HL-60 (cell line): ENCODE data around the gene MBD3.

Experiments used
- DNase-seq, 2 experiments: peaks; one replicate each; pipeline ENCODE4 v3.0.0-alpha.2; 2010 to 2020; ENCODE audit warnings: low read depth in 1 of 2, low spot score in 1 of 2
- H3K27ac ChIP-seq: fragments of 250-450 bp; sonication (Bioruptor Pico); replicated peaks from 2 replicates; pipeline ENCODE4 v1.5.1; 2020; ENCODE audit warnings: mild to moderate bottlenecking, moderate library complexity
- H3K27me3 ChIP-seq: fragments of 250-450 bp; sonication (Bioruptor Pico); 2 replicates; pipeline ENCODE4 v1.5.1; 2021; ENCODE audit warnings: mild to moderate bottlenecking, moderate library complexity; ENCODE audit not compliant: insufficient read depth, poor library complexity, severe bottlenecking
- H3K4me3 ChIP-seq: replicated peaks from 2 replicates; pipeline ENCODE4 v1.5.1; 2011; ENCODE audit warnings: mild to moderate bottlenecking, control low read depth, low read length; ENCODE audit not compliant: insufficient read depth
- GABPA ChIP-seq: IDR thresholded peaks from 2 replicates; pipeline ENCODE4 v1.6.1; 2012; ENCODE audit warnings: low read depth
- POLR2AphosphoS5 ChIP-seq: IDR thresholded peaks from 2 replicates; pipeline ENCODE4 v1.6.1; 2012; ENCODE audit warnings: low read depth
- SPI1 ChIP-seq: IDR thresholded peaks from 2 replicates; pipeline ENCODE4 v1.6.1; 2012; ENCODE audit warnings: low read depth, mild to moderate bottlenecking, borderline replicate concordance
- TF ChIP-seq, protein P1 (sequence below): IDR thresholded peaks from 2 replicates; pipeline ENCODE4 v1.6.1; 2012; ENCODE audit warnings: low read depth; ENCODE audit not compliant: insufficient replicate concordance
- TF ChIP-seq, protein P2 (sequence below): IDR thresholded peaks from one replicate; pipeline ENCODE4 v1.5.1; 2011; ENCODE audit warnings: low read length, control low read depth, inconsistent platforms; ENCODE audit not compliant: insufficient read depth

The MBD3 gene

DNA sequence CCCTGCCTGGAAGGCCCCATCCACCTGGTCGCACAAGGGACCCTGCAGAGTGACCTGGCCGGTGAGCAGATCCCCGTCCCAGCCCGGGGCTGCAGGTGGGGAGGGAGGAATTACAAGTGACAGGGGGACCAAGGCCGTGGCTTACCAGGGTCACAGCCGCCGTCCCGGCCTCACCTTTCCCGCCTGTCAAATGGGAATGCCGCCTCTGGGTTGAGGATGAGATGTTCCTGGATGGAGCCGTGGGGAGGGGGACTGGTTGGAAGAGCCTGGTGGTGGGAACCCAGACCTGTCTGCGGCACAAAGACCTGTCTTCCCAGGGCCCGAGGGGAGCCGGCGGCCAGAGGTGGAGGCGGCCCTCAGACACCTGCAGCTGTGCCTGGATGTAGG is 63.2 kb downstream of the MBD3 start:
- no peak for DNase-seq
- Histone ChIP-seq H3K27ac (no peak overlapping the region), H3K27me3 (peaks cover 6% of the 10 kb centered on the region), H3K4me3 (no peak overlapping the region)
- TF ChIP-seq, protein P1, sequence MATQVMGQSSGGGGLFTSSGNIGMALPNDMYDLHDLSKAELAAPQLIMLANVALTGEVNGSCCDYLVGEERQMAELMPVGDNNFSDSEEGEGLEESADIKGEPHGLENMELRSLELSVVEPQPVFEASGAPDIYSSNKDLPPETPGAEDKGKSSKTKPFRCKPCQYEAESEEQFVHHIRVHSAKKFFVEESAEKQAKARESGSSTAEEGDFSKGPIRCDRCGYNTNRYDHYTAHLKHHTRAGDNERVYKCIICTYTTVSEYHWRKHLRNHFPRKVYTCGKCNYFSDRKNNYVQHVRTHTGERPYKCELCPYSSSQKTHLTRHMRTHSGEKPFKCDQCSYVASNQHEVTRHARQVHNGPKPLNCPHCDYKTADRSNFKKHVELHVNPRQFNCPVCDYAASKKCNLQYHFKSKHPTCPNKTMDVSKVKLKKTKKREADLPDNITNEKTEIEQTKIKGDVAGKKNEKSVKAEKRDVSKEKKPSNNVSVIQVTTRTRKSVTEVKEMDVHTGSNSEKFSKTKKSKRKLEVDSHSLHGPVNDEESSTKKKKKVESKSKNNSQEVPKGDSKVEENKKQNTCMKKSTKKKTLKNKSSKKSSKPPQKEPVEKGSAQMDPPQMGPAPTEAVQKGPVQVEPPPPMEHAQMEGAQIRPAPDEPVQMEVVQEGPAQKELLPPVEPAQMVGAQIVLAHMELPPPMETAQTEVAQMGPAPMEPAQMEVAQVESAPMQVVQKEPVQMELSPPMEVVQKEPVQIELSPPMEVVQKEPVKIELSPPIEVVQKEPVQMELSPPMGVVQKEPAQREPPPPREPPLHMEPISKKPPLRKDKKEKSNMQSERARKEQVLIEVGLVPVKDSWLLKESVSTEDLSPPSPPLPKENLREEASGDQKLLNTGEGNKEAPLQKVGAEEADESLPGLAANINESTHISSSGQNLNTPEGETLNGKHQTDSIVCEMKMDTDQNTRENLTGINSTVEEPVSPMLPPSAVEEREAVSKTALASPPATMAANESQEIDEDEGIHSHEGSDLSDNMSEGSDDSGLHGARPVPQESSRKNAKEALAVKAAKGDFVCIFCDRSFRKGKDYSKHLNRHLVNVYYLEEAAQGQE: no peak
- TF ChIP-seq, protein P2, sequence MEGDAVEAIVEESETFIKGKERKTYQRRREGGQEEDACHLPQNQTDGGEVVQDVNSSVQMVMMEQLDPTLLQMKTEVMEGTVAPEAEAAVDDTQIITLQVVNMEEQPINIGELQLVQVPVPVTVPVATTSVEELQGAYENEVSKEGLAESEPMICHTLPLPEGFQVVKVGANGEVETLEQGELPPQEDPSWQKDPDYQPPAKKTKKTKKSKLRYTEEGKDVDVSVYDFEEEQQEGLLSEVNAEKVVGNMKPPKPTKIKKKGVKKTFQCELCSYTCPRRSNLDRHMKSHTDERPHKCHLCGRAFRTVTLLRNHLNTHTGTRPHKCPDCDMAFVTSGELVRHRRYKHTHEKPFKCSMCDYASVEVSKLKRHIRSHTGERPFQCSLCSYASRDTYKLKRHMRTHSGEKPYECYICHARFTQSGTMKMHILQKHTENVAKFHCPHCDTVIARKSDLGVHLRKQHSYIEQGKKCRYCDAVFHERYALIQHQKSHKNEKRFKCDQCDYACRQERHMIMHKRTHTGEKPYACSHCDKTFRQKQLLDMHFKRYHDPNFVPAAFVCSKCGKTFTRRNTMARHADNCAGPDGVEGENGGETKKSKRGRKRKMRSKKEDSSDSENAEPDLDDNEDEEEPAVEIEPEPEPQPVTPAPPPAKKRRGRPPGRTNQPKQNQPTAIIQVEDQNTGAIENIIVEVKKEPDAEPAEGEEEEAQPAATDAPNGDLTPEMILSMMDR: no peak
- TF ChIP-seq POLR2AphosphoS5 (no peak), GABPA (no peak), SPI1 (no peak)

DNA sequence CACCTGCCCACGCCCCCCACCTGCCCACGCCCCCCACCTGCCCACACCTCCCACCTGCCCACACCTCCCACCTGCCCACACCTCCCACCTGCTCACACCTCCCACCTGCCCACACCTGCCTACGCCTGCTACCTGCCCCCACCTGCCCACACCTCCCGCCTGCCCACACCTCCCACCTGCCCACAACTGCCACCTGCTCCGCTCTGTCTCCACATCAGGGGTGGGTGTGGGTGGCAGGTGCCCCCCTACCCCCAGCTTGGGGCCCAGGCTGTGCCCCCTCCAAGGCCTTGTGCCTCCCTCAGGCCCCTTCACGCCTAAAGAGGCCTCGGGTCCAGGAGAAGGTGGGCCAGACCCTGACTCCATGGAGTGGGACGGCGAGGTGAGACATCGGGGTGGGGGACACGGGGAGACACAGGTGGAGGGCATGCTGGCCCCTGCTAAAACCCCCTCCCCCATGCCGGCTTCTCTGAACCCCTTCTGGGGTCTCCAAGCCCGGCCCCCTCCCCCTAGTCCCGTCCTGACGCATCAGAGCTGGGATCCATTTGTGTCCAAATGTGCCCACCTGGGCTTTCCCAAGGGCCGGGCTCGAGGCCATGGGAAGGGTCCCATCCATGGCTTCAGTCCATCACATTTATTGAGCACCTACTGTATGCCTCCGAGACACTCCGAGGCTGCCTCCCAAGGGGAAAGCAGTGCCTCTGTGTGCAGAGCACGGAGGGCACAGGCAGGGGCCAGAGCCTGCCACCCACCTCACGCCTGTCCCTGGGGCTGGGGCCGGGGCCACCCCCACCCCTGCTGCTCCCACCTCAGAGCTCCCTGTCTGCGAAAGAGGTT is 63.9 kb downstream of the MBD3 start:
- no peak for DNase-seq
- Histone ChIP-seq H3K27me3 (peaks cover 8% of the 10 kb centered on the region), H3K27ac (no peak overlapping the region), H3K4me3 (no peak overlapping the region)
- TF ChIP-seq SPI1: no peak
- no peak for TF ChIP-seq GABPA
- TF ChIP-seq, protein P2: no peak
- TF ChIP-seq, protein P1: no peak
- TF ChIP-seq POLR2AphosphoS5: no peak

DNA sequence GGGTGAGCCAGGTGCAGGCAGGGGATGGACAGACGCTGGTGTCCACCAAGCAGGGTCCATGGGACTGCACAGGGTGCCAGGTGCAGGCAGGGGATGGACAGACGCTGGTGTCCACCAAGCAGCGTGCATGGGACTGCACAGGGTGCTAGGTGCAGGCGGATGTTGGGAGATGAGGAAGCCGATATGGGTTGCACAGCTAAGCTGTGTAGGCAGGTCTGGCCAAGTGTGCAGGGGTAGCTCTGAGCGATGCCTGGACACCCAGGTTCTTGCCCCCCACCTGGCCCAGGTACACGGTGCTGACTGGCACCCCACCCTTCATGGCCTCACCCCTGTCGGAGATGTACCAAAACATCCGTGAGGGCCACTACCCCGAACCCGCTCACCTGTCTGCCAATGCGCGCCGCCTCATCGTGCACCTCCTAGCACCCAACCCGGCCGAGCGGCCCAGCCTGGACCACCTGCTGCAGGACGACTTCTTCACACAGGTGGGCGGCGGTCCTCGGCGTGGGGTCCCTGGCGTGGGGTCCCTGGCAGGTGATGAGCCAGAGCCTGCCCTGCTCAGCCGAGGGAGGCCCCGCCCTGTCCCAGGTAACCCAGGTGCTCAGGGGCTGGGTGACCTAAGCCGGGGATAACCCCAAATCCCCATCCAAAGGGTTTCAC is 64.9 kb downstream of the MBD3 start:
- no peak for TF ChIP-seq POLR2AphosphoS5
- H3K27me3 ChIP-seq: peaks cover 17% of the 10 kb centered on the region

DNA sequence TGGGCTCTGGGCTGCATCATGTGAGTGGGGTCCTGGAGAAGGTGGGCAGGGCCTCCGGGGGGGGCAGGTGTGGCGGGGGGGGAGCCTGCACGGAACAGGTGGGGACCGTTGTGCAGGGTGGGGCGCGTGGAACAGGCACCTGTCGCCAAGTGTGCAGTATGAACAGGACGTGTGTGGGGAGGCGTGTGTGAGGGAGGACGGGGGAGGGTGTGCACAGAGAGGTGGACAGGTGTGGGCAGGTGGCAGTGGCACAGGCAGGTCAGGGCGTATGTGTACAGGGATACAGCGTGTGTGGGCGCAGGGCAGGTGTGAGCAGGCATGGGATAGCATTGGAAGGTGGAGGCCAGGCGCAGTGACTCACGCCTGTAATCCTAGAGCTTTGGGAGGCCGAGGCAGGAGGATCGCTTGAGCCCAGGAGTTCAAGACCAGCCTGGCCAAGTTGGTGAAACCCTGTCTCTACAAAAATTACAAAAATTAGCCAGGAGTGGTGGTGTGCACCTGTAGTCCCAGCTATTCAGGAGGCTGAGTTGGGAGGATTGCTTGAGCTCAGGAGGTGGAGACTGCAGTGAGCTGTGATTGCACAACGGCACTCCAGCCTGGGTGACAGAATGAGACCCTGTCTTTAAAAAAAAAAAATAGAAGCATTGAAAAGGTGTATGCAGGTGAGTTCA is 65.6 kb downstream of the MBD3 start:
- no peak for DNase-seq
- Histone ChIP-seq H3K27me3 (peaks cover 20% of the 10 kb centered on the region), H3K27ac (no peak overlapping the region), H3K4me3 (no peak overlapping the region)
- TF ChIP-seq, protein P1: no peak
- TF ChIP-seq GABPA: no peak
- TF ChIP-seq SPI1: no peak
- no peak for TF ChIP-seq POLR2AphosphoS5
- TF ChIP-seq, protein P2: no peak

More for the DNA sequence above, 64.9 kb downstream of the MBD3 start:
- no peak overlapping the region for H3K27ac ChIP-seq
- DNase-seq: no peak
- no peak overlapping the region for H3K4me3 ChIP-seq
